Dermis blood vessel endothelial cell (primary cell): ENCODE results near the gene DNAJC11. TPM values are rescaled to one million over a fixed set of nuclear protein-coding genes. Genes with fewer than 3 reads are reported as not detected.
A peak's percentile ranks its signal among the peaks of the same experiment; 100 is the strongest.

ENCODE experiments used
- DNase-seq: peaks from one replicate; pipeline ENCODE4 v3.0.0; 2010
- total RNA-seq: library from RNA; depleted of rRNA; stranded (reverse); fragments of >200 nt; gene quantifications from 2 replicates; pipeline ENCODE4 v1.2.3, GENCODE V29; 2014

DNAJC11 gene
- total RNA-seq, 1 donor from 2014 or later, result 38.6 TPM

GRCh38 chr1:6599141-6599975 lies 102.3 kb downstream of the DNAJC11 start:
- peak; percentile 24 for DNase-seq

DNA sequence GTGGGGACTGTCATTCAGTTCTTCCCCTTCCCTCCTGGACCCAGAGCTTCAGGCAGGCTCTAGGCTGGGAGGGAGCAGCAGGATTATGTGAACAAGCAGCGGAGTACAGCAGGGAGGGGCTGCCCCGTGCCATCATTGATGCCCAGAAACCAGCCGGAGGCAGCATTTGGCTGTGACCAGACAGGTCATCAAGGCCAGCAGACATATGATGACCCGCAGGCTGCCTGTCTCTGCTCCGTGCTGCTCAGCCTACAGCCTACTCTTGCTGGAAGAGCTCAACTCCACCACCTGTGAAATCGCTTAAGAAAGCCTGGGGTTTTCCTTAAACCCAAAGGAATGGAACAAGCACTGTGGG lies 103.9 kb downstream of the DNAJC11 start:
- no peak for DNase-seq

DNA sequence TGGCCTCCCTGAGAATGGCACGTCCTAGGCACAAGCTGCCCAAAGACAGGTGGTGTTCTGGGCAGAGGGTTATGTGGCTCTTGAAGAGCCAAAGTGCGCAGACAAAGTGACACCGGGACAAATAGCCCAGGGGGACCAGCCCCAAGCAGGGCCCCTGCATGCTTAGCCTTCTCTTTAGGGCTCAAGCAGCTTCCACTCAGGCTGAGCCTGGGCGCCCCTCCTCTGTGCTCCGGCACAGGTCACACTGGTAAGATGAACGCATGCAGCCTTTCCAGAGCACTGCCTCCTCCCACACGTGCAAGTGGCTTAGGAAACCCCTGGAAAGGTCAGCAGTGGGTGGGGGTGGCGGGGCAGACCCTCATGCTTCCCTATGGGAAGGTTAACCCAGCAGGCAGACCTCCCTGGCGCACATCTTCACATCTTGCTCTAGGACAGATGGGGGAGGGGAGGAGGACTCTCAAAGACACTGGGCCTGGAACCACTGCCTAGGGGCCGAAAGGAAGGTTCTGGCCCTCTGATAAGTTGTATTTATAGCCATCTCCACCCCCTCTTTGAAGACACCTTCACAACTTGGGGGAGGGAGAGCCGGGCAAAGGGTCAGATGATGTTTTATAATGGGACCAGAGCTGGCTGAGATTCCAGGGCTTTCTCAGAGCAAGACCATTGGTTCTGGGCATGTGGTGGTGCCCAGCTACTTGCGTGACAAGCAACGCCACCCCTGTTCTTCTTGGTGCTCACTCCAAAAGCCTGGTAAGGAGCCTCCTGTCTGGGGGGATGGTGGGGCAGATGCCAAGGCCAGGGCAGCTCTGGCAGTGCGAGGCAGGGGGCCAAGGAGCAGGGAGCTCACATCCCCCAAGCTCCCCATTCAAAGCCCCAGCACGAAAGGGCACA lies 104.5 kb downstream of the DNAJC11 start:
- DNase-seq, result no peak

- peak; percentile 48 for DNase-seq
Measured at GRCh38 chr1:6596351-6596750, 105.3 kb downstream of the DNAJC11 start.

DNA sequence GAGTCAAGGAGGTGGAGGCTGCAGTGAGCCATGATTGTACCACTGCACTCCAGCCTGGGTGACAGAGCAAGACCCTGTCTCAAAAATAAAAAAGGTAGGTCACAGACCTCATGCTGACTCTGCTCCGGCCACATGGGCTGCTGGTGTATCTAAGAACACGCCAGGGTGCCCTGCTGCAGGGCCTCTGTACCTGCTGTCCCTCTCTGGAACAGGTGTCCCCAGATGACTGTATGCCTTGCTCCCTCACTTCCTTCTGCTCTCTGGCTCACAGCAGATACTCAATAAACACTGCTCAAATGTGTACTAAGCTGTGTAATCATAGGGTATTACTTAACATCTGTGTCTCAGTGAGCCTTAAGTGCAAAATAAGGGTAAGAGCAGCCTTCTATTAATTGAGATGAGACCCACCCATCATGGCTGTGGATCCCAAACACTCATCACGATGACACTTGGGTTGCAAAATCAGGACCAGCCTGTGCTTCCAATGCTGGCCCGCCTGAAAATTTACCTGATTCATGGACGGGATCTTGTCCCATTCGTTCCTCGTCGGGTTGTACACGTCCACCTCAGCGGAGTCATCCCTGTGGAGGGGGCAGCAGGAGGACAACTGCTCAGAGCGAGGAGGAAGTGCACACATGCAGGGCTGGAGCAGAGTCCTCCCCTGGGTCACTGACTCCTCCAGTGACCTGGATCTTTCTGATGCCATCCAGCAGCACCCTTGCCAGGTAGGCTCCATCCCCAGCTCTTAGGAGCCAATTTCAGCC lies 106.5 kb downstream of the DNAJC11 start:
- no peak for DNase-seq

DNA sequence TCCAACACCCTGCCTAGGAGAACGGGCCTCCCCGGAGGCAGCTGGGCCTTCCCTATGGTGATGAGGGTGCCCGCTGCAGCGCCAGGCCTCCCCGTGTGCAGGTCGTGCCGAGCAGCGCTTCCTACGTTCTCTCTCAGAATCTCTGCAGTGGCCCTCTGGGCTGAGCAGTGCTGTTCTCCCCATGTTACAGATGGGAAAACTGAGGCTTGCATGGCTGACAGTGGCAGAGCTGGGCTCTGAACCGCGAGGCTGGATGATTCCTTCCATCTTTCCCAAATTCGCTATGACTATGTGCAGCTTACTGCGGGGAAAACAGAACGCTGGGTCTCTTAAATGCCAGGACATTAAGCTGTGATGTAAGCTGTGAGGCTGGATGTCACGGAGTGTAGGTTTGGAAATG lies 107.8 kb downstream of the DNAJC11 start:
- no peak for DNase-seq

DNA sequence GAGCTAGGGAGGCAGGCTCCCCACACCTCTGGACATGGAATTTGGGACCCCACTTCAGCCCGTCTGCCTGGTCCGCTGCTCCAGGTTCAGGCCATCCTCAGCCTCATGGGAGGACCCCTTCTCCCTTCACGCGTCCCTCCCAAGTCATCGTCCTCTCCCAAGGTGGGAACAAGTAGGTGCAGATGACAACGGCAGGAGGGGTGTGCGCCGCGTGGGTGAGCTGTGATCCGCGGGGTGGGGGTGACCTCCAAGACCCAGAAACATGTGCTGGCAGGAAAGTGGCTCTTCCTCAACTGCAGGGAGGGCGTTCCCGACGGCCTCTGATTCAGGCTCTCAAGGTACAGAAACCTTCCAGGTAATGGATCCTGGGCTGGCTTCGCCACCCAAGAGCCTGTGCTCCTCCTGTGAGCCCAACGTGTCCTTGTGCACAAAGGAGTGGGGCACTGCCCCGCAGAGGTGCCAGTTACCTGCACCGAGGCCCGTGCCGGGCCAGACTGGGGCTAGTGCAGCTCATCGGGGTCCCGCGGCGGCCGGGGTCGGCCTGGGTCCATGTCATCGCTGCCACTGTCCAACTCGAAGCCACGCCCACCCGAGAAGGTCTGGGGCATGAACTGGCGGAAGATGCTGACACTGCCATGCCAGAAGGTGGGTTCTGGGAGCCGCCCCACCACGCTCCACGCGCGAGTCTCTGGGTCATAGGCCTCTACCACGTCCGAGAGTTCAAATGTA lies 108.6 kb downstream of the DNAJC11 start:
- no peak for DNase-seq

DNA sequence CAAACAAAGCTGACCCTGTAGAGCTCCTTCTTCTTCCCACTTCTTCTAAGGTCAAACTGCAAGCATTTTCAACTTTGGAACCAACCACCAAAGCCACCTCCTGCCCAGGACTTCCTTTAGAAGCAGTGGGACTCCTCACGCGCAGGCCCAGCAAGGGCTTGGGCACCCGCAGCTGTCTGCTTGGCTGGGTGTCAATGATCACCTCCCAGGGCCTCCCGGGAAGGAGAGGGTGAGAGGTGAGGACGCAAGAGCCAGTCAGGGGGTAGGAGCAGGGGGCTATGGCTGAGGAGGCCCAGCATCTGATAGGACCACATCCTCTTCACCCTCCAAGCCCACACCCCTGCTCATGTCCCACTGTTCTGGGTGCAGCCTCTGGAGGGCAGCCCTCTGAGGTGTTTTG lies 109.2 kb downstream of the DNAJC11 start:
- no peak for DNase-seq

GRCh38 chr1:6591644-6592043 lies 110.0 kb downstream of the DNAJC11 start:
- DNase-seq, result no peak

DNA sequence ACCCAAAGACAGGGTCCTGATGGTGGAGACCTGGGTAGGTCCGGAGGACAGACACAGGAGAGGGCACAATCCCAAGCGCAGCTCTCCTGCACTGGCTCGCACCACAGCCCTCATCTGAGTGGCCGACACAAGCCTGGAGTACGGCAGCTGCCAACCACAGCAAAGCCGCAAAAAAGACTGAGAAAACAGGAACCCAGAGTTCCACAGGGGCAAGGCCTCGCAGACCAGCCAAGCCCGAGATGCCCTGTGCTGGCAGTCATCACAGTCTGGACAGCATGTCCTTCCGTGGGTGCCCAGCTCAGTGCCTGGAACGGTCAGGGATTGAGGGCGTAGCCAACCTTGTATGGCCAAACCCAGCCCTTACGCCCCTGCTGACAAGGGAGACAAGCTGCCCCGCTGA lies 110.4 kb downstream of the DNAJC11 start:
- DNase-seq, result no peak

DNA sequence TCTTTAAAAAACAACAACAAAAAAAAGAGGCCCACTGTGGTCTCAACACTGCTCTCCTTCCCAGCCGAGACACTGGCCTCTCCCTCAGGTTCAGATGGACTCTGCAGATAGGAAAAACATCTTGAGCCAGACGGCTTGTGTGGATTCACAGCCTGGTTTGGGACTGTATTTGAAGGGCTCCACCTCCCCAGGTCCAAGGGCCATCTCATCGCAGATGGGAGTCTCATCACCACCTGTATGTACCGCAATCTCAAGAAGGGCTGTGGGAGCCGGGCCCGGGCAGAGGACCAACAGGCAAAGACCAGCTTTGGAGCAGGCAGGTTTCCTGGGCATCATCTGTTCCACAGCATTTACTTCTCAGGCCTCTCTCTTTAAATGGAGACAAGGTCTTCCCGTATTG lies 111.6 kb downstream of the DNAJC11 start:
- DNase-seq, result no peak

GRCh38 chr1:6588893-6589520 lies 112.6 kb downstream of the DNAJC11 start:
- DNase-seq, result no peak

- no peak for DNase-seq
Measured at GRCh38 chr1:6588128-6588892, 113.3 kb downstream of the DNAJC11 start.

DNA sequence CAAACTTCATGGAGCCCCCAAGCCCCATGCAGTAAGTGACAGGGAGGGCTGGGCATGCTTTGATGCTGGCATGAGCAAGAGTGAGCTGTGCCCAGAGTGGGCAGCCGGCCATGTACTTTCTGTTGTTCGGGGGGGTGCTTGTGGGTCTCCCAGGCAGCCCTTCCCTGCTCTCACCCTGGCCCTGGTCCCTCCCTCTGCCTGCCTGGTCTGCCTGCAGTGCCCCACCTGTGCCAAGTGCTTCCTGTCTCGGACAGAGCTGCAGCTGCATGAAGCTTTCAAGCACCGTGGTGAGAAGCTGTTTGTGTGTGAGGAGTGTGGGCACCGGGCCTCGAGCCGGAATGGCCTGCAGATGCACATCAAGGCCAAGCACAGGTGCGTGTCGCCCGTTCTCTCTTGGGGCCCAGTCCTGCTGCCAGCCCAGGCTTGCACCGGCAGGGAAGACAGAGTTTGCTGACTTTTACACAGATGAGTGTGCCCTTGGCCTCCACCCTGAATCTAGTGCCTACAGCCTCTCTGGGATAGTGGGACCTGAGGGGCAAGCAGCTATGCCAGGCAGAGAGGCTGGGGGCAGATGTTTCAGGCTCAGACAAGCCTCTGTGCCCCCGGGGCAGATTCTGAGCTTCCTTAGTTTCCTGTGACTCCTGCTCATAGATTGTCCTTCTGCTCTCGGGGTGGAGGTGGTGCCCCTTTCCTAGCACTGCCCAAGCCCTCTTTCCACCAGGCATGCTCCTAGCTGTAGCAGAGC lies 114.2 kb downstream of the DNAJC11 start:
- no peak for DNase-seq

DNA sequence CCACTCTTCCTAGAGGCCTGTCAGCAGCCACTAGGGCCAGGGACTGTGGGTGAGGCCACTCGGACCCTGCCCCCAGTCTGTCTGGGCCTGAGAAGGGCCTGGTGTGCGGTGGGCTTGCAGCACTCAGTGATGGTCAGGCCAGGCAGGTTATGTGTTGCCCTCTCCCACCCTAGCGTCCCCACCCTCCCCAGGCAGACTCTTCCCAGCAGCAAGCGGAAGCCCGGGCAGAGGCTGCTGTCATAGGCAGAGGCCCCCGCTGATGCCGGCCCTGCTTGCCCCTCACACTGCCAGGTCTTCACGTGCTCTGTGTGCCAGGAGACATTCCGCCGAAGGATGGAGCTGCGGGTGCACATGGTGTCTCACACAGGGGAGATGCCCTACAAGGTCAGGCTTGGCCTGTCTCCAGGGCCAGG lies 115.2 kb downstream of the DNAJC11 start:
- no peak for DNase-seq

DNA sequence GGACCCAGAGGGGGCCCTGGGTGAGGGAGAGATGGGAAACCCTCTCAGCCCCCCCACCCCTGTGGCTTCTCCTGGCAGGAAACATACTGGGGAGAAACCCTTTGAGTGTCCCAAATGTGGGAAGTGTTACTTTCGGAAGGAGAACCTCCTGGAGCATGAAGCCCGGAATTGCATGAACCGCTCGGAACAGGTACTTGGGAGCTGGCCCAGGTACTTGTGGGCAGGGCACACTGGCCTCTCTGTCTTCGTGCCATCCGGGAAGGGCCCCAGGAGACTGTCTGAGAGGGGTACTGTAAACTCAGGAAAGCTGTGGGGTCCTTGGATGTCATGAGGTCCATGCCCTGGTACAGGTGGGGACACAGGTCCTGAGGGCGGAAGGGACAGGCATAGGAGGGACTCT lies 115.8 kb downstream of the DNAJC11 start:
- DNase-seq, result no peak

GRCh38 chr1:6585081-6585722 lies 116.4 kb downstream of the DNAJC11 start:
- DNase-seq, result no peak
